ENCODE measurements around the gene TAF4B.
A peak's percentile ranks its signal among the peaks of the same experiment; 100 is the strongest.

GRCh38 chr18:26383454-26384270, 157.4 kb downstream of the TAF4B start:
- no peak for TF ChIP-seq POLR2A (IDR thresholded peaks at IDR 0.05)
- TF ChIP-seq CTCF (IDR thresholded peaks at IDR 0.05), result peak; percentile 31 to 73 (median 70)
- TF ChIP-seq EP300 (IDR thresholded peaks at IDR 0.05), result no peak

Measured in ovary (tissue), 3 donors.